C4-2B (cell line): ENCODE results near the gene PARD3.

Experiments used
- CTCF ChIP-seq: fragments of 450-650 bp; conservative IDR thresholded peaks from 2 replicates; pipeline ENCODE4 v1.5.1; 2017; ENCODE audit warnings: mild to moderate bottlenecking
- ZFX ChIP-seq: fragments of 450-650 bp; IDR thresholded peaks from 2 replicates; pipeline ENCODE4 v1.6.1; 2017

- TF ChIP-seq CTCF (no peak), ZFX (no peak)
Measured at GRCh38 chr10:34530778-34531177, 284.3 kb downstream of the PARD3 start.
